ENCODE data around the gene TMEM225B.
A peak's percentile ranks its signal among the peaks of the same experiment; 100 is the strongest.
"Not testable (repeated sequence)": the region's sequence is repeated elsewhere in the genome, so short reads cannot be mapped to it uniquely, and the experiment has no call there.

The TMEM225B gene

GRCh38 chr7:99579281-99579955 lies 18.6 kb upstream of the TMEM225B start:
- Histone ChIP-seq H3K4me1 (ENCODE audit: insufficient read depth, low read length, severe bottlenecking) (peaks cover 29% of the 10 kb centered on the region), H3K9me3 (ENCODE audit: low read length) (no peaks in the 10 kb centered on the region), H3K27me3 (ENCODE audit: insufficient read depth, low read length) (no peaks in the 10 kb centered on the region), H3K27ac (ENCODE audit: low read depth, low read length, poor library complexity, severe bottlenecking) (no peak overlapping the region), H3K4me2 (ENCODE audit: low read length) (peak overlapping the region; percentile 61), H4K20me1 (ENCODE audit: insufficient read depth, low read length) (no peaks in the 10 kb centered on the region), H3K9ac (ENCODE audit: low read length) (peak overlapping the region; percentile 25; the same call in 1 of the 2 replicates), H3K4me3 (ENCODE audit: low read depth, low read length, poor library complexity, severe bottlenecking) (peak overlapping the region; percentile 56), H2AFZ (ENCODE audit: low read length) (no peak overlapping the region), H3K36me3 (ENCODE audit: insufficient read depth, low read length) (peaks cover 6% of the 10 kb centered on the region; the same call in 1 of the 2 replicates), H3F3A (ENCODE audit: insufficient read depth, low read length) (no peaks in the 10 kb centered on the region), H3K9me2 (ENCODE audit: low read depth, low read length) (no peaks in the 10 kb centered on the region), H3K79me2 (ENCODE audit: insufficient read depth, low read length) (no peaks in the 10 kb centered on the region)
- TF ChIP-seq CTCF (IDR thresholded peaks at IDR 0.05; ENCODE audit: low read length): no peak
- no peak for TF ChIP-seq EZH2 (IDR thresholded peaks at IDR 0.05; ENCODE audit: borderline replicate concordance, low read length)

GRCh38 chr7:99579956-99580777 lies 17.9 kb upstream of the TMEM225B start:
- H3F3A ChIP-seq (ENCODE audit: insufficient read depth, low read length): no peaks in the 10 kb centered on the region
- H4K20me1 ChIP-seq (ENCODE audit: insufficient read depth, low read length): no peaks in the 10 kb centered on the region
- H3K27me3 ChIP-seq (ENCODE audit: insufficient read depth, low read length): peaks cover 4% of the 10 kb centered on the region; the same call in 1 of the 2 replicates
- H3K79me2 ChIP-seq (ENCODE audit: insufficient read depth, low read length): no peaks in the 10 kb centered on the region
- H3K9me2 ChIP-seq (ENCODE audit: low read depth, low read length): no peaks in the 10 kb centered on the region
- H3K4me2 ChIP-seq (ENCODE audit: low read length): peak overlapping the region; percentile 61
- peak overlapping the region; percentile 56 for H3K4me3 ChIP-seq (ENCODE audit: low read depth, low read length, poor library complexity, severe bottlenecking)
- peak overlapping the region; percentile 25; the same call in 1 of the 2 replicates for H3K9ac ChIP-seq (ENCODE audit: low read length)
- 0 out of 2 replicates have a peak overlapping the region, but pooled peaks have one; percentile 11 for H2AFZ ChIP-seq (ENCODE audit: low read length)
- H3K27ac ChIP-seq (ENCODE audit: low read depth, low read length, poor library complexity, severe bottlenecking): no peak overlapping the region
- peaks cover 29% of the 10 kb centered on the region for H3K4me1 ChIP-seq (ENCODE audit: insufficient read depth, low read length, severe bottlenecking)
- no peaks in the 10 kb centered on the region for H3K9me3 ChIP-seq (ENCODE audit: low read length)
- H3K36me3 ChIP-seq (ENCODE audit: insufficient read depth, low read length): no peaks in the 10 kb centered on the region; the same call in 1 of the 2 replicates
- TF ChIP-seq CTCF (IDR thresholded peaks at IDR 0.05; ENCODE audit: low read length) (peak; percentile 74), EZH2 (IDR thresholded peaks at IDR 0.05; ENCODE audit: borderline replicate concordance, low read length) (no peak)

GRCh38 chr7:99580778-99581332 lies 17.2 kb upstream of the TMEM225B start:
- not testable (repeated sequence) for H4K20me1 ChIP-seq (ENCODE audit: insufficient read depth, low read length); H3F3A ChIP-seq (ENCODE audit: insufficient read depth, low read length); H3K27me3 ChIP-seq (ENCODE audit: insufficient read depth, low read length); H3K9me3 ChIP-seq (ENCODE audit: low read length); H3K9me2 ChIP-seq (ENCODE audit: low read depth, low read length); H3K27ac ChIP-seq (ENCODE audit: low read depth, low read length, poor library complexity, severe bottlenecking); H3K9ac ChIP-seq (ENCODE audit: low read length); H2AFZ ChIP-seq (ENCODE audit: low read length); H3K79me2 ChIP-seq (ENCODE audit: insufficient read depth, low read length); H3K36me3 ChIP-seq (ENCODE audit: insufficient read depth, low read length)
- peak overlapping the region; percentile 61 for H3K4me2 ChIP-seq (ENCODE audit: low read length)
- peak overlapping the region; percentile 56 for H3K4me3 ChIP-seq (ENCODE audit: low read depth, low read length, poor library complexity, severe bottlenecking)
- H3K4me1 ChIP-seq (ENCODE audit: insufficient read depth, low read length, severe bottlenecking): peaks cover 29% of the 10 kb centered on the region

Measured in OCI-LY1 (cell line).